Left ventricle myocardium inferior (tissue), 1 donor: ENCODE measurements around the gene MED12L. TPM values are rescaled to one million over a fixed set of nuclear protein-coding genes. Genes with fewer than 3 reads are reported as not detected.

Source experiments
- DNase-seq: peaks from one replicate; pipeline ENCODE4 v3.0.0-alpha.2; 2020
- H3K27ac ChIP-seq: fragments of 200-600 bp; replicated peaks from 2 replicates; pipeline ENCODE4 v1.8.0; 2021
- H3K27me3 ChIP-seq: fragments of 200-600 bp; 2 replicates; pipeline ENCODE4 v1.8.0; 2021; ENCODE audit warnings: low read depth
- H3K36me3 ChIP-seq: fragments of 200-600 bp; 2 replicates; pipeline ENCODE4 v1.8.0; 2021
- H3K4me1 ChIP-seq: fragments of 200-600 bp; 2 replicates; pipeline ENCODE4 v1.8.0; 2021
- H3K4me3 ChIP-seq: fragments of 200-600 bp; 2 replicates; pipeline ENCODE4 v1.8.0; 2021; ENCODE audit warnings: mild to moderate bottlenecking, moderate library complexity
- H3K9me3 ChIP-seq: fragments of 200-600 bp; replicated peaks from 2 replicates; pipeline ENCODE4 v1.8.0; 2021
- intact Hi-C: fragments of 100-400 bp; cut with micrococcal nuclease; formaldehyde crosslinking; loops from one replicate; pipeline ENCODE4 v1.11.0; 2022
- total RNA-seq: library from RNA; stranded (reverse); fragmentation: NEBNext Ultra II Directional; extraction: Animal tissue kit (Norgen Biotek cat#: 25700); gene quantifications from one replicate; pipeline ENCODE4 v1.2.1, GENCODE V29; 2021
- TF ChIP-seq, protein P1 (sequence below): fragments of 200-600 bp; IDR thresholded peaks from 2 replicates; pipeline ENCODE4 v1.8.0; 2021; ENCODE audit warnings: antibody characterized with exemption, mild to moderate bottlenecking, borderline replicate concordance
- donor health status: DM: no; HTN: yes; CAD: no; lungs with severe emphysema.

Gene MED12L
- total RNA-seq, 1 donor from 2014 or later: 0.82 TPM

DNA sequence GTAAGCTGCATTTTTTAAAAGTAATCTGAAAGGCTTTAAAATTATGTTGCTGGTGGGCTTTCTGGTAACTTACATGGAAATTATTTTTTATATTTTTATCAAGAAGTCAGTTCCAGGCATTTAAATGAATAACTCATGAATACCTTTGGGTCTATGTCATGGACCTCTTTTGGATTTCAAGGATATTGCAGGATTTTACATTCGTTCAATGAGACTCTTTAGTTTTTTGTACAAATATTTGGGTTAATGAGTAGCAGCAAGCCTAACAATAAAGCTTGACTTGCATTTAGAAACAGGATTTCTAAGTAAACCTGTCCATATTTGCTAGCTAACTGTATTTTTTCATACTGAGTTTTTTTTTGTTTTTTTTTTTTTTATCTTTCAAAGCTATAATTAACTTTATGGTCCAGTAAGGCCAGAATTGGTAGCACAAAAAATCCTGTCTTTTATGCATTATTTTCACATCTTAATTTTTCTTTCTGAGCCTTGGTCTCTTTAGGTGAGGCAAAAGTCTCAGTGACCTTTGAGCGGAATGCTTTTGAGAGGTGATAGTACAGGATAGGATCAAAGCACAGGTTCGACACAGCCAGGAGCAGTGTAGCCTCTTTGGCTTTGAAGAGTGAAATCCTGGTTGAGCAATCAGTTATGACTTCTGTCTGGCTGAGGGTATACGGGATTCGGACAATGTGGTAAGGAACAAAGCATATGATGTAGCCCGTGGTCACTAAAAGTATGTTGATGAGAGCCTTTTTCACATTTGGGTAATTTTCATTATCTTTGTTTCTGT, 112.7 kb downstream of the MED12L start:
- no peaks in the 10 kb centered on the region for H3K9me3 ChIP-seq
- no peaks in the 10 kb centered on the region for H3K27me3 ChIP-seq
- no peak overlapping the region for H3K4me3 ChIP-seq
- H3K36me3 ChIP-seq: no peaks in the 10 kb centered on the region
- H3K27ac ChIP-seq: no peak overlapping the region
- intact Hi-C loops: no loop called here
- TF ChIP-seq, protein P1, sequence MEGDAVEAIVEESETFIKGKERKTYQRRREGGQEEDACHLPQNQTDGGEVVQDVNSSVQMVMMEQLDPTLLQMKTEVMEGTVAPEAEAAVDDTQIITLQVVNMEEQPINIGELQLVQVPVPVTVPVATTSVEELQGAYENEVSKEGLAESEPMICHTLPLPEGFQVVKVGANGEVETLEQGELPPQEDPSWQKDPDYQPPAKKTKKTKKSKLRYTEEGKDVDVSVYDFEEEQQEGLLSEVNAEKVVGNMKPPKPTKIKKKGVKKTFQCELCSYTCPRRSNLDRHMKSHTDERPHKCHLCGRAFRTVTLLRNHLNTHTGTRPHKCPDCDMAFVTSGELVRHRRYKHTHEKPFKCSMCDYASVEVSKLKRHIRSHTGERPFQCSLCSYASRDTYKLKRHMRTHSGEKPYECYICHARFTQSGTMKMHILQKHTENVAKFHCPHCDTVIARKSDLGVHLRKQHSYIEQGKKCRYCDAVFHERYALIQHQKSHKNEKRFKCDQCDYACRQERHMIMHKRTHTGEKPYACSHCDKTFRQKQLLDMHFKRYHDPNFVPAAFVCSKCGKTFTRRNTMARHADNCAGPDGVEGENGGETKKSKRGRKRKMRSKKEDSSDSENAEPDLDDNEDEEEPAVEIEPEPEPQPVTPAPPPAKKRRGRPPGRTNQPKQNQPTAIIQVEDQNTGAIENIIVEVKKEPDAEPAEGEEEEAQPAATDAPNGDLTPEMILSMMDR: no peak
- H3K4me1 ChIP-seq: no peaks in the 10 kb centered on the region
- no peak for DNase-seq

DNA sequence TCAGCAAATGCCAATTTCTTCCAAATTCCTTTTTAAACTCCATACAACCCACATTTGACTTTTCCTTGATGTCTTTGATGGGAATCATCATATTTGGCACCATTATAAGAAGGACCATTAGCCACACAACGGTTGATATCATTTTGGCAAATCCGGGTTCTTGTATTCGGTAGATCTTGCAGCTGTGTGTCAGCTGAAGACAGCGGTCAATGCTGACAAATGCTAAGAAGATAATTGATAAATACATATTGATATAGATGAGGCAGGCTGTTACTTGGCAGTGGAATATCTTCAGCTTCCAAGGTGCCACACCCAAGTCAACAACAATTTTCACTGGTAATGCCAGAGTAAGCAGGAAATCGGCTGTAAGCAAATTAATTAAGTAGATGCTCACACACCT, 113.4 kb downstream of the MED12L start:
- Histone ChIP-seq H3K9me3 (no peaks in the 10 kb centered on the region), H3K4me1 (no peaks in the 10 kb centered on the region), H3K36me3 (no peaks in the 10 kb centered on the region), H3K27ac (no peak overlapping the region), H3K27me3 (no peaks in the 10 kb centered on the region), H3K4me3 (no peak overlapping the region)
- no peak for DNase-seq
- TF ChIP-seq, protein P1: no peak
- intact Hi-C loops: no loop called here

DNA sequence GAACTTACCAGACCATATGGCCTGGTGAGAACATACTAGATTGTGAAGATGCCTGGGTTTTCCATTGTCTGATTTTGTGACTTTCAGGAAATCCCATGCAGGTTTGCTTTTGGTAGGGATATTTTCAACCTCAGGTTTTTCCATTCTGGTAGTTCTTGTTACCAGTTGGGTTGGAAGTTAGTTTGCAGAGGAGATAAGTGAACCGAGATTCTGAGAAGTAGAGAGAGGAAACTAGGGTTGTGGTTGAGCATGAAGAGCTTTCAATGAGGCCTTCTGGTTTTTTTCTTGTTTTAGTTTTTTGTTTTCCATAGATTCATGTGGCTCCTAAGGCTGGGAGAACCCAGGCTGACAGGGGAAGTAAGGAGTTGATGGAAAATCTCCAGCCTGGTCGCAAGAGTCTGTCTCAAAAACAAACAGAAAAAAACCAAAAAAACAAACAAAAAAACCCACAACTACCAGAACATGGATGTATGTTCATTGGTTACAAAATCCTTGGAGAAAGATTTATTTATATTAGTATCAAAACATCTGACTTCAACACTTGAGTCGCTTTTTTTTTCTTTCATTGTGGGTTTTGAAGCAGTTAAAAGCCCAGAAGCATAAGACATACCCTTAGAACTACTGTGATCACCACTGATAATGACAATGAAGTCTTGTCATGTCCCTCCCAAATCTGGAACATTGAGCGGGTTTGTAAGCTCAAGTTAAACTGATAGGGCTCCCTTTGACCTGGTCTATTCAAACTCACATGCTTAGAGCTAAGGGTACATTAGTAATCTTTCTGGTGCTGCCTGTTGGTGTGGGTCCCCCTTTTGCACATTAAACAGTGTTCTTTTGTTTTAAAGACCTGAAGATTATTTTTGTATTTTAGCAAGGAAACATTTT, 114.3 kb downstream of the MED12L start:
- DNase-seq: no peak
- H3K27ac ChIP-seq: no peak overlapping the region
- H3K4me3 ChIP-seq: no peak overlapping the region
- intact Hi-C loops: no loop called here
- no peaks in the 10 kb centered on the region for H3K36me3 ChIP-seq
- H3K4me1 ChIP-seq: no peaks in the 10 kb centered on the region
- H3K27me3 ChIP-seq: no peaks in the 10 kb centered on the region
- no peaks in the 10 kb centered on the region for H3K9me3 ChIP-seq
- TF ChIP-seq, protein P1: no peak

DNA sequence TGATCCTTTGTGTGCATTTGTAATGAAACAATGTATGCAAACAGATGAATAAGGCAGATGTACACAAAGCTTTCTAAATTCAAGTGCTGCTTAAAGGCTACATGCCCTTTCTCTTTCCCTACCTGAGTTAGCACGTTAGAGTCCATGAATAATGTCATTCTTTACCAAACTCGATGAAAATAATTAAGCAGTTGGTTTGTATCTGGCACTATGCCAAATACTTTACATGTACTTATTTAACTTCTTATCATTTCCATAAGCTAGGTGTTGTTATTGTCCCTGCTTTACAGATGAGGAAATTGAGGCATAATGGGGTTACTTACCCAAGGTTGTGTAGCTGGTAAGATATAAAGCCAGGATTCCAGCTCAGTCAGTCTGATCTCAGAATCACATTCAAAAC, 115.1 kb downstream of the MED12L start:
- Histone ChIP-seq H3K4me1 (no peaks in the 10 kb centered on the region), H3K27ac (no peak overlapping the region), H3K4me3 (no peak overlapping the region), H3K27me3 (no peaks in the 10 kb centered on the region), H3K9me3 (no peaks in the 10 kb centered on the region), H3K36me3 (no peaks in the 10 kb centered on the region)
- TF ChIP-seq, protein P1: no peak
- no peak for DNase-seq
- intact Hi-C loops: no loop called here

DNA sequence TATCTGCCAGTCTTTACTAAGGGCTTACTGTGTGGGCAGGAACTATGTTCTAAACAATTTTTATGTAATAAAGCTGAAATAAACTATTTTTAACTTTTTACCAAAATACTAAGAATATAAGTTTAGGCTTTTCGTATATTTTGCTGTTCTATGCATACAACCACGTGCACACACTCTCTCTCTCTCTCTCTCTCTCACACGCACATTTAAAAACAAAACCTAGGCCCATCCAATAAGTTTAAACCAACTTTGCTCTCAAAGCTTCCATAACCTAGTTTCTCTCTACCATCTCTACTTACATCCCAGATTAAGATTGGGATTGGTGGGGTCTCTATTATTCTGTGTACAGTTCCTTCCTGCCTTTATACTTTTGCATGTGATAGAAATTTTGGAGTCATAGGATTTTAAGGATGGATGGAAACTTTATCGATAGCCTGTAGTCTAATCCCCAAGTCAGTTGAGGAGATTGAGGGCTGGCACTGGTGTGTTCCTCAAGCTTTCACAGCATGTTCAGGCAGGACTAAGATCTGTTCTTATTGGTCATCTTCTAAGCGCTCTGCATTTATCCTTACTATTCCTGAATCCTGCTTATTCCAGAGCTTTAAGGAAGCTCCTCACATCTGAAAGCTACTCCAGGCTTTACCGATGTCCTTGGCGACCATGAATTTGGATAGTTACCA, 115.7 kb downstream of the MED12L start:
- intact Hi-C loops: no loop called here

More for the DNA sequence above, 115.7 kb downstream of the MED12L start:
- Histone ChIP-seq H3K36me3 (no peaks in the 10 kb centered on the region), H3K4me3 (no peak overlapping the region), H3K4me1 (no peaks in the 10 kb centered on the region), H3K27ac (no peak overlapping the region), H3K27me3 (no peaks in the 10 kb centered on the region), H3K9me3 (no peaks in the 10 kb centered on the region)
- TF ChIP-seq, protein P1: no peak
- DNase-seq: no peak
